Measurements from ENCODE around the gene TTC24. TPM values are rescaled to one million over a fixed set of nuclear protein-coding genes. Genes with fewer than 3 reads are reported as not detected.

Gene TTC24
- total and polyA plus RNA-seq, 2 experiments from 2014 or later, result not detected

DNA sequence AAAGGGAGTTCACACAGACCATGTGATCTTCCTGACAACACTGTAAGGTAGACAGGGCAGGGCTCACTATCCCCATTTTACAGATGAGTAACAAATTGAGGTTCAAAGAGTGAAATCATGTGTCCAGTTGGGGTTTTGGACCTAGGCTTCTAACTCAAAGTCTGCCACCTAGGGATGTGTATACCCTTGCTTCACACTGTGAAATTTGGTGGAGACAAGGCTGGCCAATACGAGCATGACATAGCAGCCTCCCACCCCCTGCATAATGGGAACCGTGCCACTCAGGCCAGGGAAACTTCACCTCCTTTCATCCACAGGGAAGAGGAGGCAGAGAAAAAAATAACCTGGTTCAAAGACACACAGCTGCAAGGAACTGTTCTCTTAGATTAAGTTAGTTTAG lies 14.0 kb upstream of the TTC24 start (continued):
- no peak for TF ChIP-seq EZH2 (IDR thresholded peaks at IDR 0.05; ENCODE audit: low read depth, unreplicated experiment)
- TF ChIP-seq JUNB (IDR thresholded peaks at IDR 0.05; ENCODE audit: unreplicated experiment), result no peak
- TF ChIP-seq, protein P1, sequence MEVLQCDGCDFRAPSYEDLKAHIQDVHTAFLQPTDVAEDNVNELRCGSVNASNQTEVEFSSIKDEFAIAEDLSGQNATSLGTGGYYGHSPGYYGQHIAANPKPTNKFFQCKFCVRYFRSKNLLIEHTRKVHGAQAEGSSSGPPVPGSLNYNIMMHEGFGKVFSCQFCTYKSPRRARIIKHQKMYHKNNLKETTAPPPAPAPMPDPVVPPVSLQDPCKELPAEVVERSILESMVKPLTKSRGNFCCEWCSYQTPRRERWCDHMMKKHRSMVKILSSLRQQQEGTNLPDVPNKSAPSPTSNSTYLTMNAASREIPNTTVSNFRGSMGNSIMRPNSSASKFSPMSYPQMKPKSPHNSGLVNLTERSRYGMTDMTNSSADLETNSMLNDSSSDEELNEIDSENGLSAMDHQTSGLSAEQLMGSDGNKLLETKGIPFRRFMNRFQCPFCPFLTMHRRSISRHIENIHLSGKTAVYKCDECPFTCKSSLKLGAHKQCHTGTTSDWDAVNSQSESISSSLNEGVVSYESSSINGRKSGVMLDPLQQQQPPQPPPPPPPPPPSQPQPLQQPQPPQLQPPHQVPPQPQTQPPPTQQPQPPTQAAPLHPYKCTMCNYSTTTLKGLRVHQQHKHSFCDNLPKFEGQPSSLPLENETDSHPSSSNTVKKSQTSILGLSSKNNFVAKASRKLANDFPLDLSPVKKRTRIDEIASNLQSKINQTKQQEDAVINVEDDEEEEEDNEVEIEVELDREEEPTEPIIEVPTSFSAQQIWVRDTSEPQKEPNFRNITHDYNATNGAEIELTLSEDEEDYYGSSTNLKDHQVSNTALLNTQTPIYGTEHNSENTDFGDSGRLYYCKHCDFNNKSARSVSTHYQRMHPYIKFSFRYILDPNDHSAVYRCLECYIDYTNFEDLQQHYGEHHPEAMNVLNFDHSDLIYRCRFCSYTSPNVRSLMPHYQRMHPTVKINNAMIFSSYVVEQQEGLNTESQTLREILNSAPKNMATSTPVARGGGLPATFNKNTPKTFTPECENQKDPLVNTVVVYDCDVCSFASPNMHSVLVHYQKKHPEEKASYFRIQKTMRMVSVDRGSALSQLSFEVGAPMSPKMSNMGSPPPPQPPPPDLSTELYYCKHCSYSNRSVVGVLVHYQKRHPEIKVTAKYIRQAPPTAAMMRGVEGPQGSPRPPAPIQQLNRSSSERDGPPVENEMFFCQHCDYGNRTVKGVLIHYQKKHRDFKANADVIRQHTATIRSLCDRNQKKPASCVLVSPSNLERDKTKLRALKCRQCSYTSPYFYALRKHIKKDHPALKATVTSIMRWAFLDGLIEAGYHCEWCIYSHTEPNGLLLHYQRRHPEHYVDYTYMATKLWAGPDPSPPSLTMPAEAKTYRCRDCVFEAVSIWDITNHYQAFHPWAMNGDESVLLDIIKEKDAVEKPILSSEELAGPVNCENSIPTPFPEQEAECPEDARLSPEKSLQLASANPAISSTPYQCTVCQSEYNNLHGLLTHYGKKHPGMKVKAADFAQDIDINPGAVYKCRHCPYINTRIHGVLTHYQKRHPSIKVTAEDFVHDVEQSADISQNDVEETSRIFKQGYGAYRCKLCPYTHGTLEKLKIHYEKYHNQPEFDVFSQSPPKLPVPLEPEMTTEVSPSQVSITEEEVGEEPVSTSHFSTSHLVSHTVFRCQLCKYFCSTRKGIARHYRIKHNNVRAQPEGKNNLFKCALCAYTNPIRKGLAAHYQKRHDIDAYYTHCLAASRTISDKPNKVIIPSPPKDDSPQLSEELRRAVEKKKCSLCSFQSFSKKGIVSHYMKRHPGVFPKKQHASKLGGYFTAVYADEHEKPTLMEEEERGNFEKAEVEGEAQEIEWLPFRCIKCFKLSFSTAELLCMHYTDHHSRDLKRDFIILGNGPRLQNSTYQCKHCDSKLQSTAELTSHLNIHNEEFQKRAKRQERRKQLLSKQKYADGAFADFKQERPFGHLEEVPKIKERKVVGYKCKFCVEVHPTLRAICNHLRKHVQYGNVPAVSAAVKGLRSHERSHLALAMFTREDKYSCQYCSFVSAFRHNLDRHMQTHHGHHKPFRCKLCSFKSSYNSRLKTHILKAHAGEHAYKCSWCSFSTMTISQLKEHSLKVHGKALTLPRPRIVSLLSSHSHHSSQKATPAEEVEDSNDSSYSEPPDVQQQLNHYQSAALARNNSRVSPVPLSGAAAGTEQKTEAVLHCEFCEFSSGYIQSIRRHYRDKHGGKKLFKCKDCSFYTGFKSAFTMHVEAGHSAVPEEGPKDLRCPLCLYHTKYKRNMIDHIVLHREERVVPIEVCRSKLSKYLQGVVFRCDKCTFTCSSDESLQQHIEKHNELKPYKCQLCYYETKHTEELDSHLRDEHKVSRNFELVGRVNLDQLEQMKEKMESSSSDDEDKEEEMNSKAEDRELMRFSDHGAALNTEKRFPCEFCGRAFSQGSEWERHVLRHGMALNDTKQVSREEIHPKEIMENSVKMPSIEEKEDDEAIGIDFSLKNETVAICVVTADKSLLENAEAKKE (CRISPR knock-in tag; IDR thresholded peaks at IDR 0.05), result no peak

DNA sequence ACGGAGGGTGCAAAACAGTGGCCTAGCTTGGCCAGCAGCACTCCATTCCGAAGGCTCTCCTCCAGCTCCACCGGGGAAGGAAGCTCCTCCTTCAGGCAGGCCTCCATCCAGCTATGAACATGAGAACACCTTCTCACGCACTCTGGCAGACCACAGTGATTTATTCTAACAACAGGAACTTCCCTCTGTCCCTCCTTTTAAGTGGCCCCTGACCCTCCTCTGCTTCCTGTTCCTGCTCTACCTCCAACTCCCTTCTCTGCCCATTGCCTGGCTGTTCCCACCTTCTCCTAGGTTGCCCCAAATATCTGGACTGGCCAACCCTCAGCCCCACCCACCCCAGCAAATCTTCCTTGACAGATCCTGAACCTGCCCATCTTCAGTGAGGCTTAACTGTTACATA lies 13.1 kb upstream of the TTC24 start:
- peaks cover 5% of the 10 kb centered on the region for H3K27me3 Mint-ChIP-seq (ENCODE audit: insufficient read depth, low read depth, poor library complexity)
- ATAC-seq (no peak), DNase-seq (ENCODE audit: low spot score) (no peak)
- H2AFZ ChIP-seq, result no peak overlapping the region
- no peak overlapping the region for H3K4me2 ChIP-seq
- H3K4me3 Mint-ChIP-seq, result no peak overlapping the region
- no peak overlapping the region for H3K4me3 ChIP-seq
- H3K4me1 ChIP-seq (ENCODE audit: insufficient read depth), result peaks cover 2% of the 10 kb centered on the region
- H3F3A ChIP-seq (replicated peaks; ENCODE audit: low read depth), result 0 out of 2 replicates have a peak, but pooled peaks cover 3% of the 10 kb centered on the region
- no peak overlapping the region for H3K27ac Mint-ChIP-seq
- peaks cover 7% of the 10 kb centered on the region for H4K20me1 ChIP-seq (replicated peaks; ENCODE audit: insufficient read depth)
- H3K27me3 ChIP-seq (ENCODE audit: insufficient read depth), result no peaks in the 10 kb centered on the region
- H3K4me1 Mint-ChIP-seq, result peaks cover 7% of the 10 kb centered on the region
- no peak overlapping the region for H3K27ac ChIP-seq (ENCODE audit: low read depth)
- H3K9me3 Mint-ChIP-seq, result no peaks in the 10 kb centered on the region
- TF ChIP-seq CREB1 (CRISPR knock-in tag; IDR thresholded peaks at IDR 0.05; ENCODE audit: low read depth) (no peak), JUNB (IDR thresholded peaks at IDR 0.05; ENCODE audit: unreplicated experiment) (no peak), ZNF114 (CRISPR knock-in tag; IDR thresholded peaks at IDR 0.05) (no peak)
- TF ChIP-seq, protein P2, sequence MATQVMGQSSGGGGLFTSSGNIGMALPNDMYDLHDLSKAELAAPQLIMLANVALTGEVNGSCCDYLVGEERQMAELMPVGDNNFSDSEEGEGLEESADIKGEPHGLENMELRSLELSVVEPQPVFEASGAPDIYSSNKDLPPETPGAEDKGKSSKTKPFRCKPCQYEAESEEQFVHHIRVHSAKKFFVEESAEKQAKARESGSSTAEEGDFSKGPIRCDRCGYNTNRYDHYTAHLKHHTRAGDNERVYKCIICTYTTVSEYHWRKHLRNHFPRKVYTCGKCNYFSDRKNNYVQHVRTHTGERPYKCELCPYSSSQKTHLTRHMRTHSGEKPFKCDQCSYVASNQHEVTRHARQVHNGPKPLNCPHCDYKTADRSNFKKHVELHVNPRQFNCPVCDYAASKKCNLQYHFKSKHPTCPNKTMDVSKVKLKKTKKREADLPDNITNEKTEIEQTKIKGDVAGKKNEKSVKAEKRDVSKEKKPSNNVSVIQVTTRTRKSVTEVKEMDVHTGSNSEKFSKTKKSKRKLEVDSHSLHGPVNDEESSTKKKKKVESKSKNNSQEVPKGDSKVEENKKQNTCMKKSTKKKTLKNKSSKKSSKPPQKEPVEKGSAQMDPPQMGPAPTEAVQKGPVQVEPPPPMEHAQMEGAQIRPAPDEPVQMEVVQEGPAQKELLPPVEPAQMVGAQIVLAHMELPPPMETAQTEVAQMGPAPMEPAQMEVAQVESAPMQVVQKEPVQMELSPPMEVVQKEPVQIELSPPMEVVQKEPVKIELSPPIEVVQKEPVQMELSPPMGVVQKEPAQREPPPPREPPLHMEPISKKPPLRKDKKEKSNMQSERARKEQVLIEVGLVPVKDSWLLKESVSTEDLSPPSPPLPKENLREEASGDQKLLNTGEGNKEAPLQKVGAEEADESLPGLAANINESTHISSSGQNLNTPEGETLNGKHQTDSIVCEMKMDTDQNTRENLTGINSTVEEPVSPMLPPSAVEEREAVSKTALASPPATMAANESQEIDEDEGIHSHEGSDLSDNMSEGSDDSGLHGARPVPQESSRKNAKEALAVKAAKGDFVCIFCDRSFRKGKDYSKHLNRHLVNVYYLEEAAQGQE (IDR thresholded peaks at IDR 0.05; ENCODE audit: unreplicated experiment), result no peak
- peaks cover 37% of the 10 kb centered on the region for H3K36me3 Mint-ChIP-seq (ENCODE audit: low read depth)
- peaks cover 13% of the 10 kb centered on the region for H3K79me2 ChIP-seq (replicated peaks; ENCODE audit: insufficient read depth)
- H3K9me2 ChIP-seq (ENCODE audit: insufficient read depth), result no peaks in the 10 kb centered on the region
- 0 out of 2 replicates have a peak, but pooled peaks cover 13% of the 10 kb centered on the region for H3K36me3 ChIP-seq (ENCODE audit: insufficient read depth)
